ENCODE data around the gene TMEM273.

Gene TMEM273

GRCh38 chr10:49115015-49115795, 73.0 kb downstream of the TMEM273 start, which contains the start of gene VSTM4:
VSTM4 (minus strand) TSS chr10:49115522; CDS start chr10:49115485, 37 bp downstream.
- DNase-seq (ENCODE audit: low spot score) = no peak

GRCh38 chr10:49114718-49115014, 73.5 kb downstream of the TMEM273 start:
- no peak for DNase-seq (ENCODE audit: low spot score)

GRCh38 chr10:49113741-49114141, 74.5 kb downstream of the TMEM273 start:
- DNase-seq (ENCODE audit: low spot score) = no peak

GRCh38 chr10:49112851-49113250, 75.3 kb downstream of the TMEM273 start:
- DNase-seq (ENCODE audit: low spot score) = no peak

- DNase-seq (ENCODE audit: low spot score) = no peak
Observed at GRCh38 chr10:49112098-49112497, 76.1 kb downstream of the TMEM273 start.

GRCh38 chr10:49111320-49111698, 76.9 kb downstream of the TMEM273 start:
- DNase-seq (ENCODE audit: low spot score) = no peak

- no peak for DNase-seq (ENCODE audit: low spot score)
Observed at GRCh38 chr10:49110684-49111319, 77.4 kb downstream of the TMEM273 start.

- no peak for DNase-seq (ENCODE audit: low spot score)
Observed at GRCh38 chr10:49109669-49110340, 78.4 kb downstream of the TMEM273 start.

- no peak for DNase-seq (ENCODE audit: low spot score)
Observed at GRCh38 chr10:49108656-49109055, 79.5 kb downstream of the TMEM273 start.

GRCh38 chr10:49107887-49108267, 80.3 kb downstream of the TMEM273 start:
- no peak for DNase-seq (ENCODE audit: low spot score)

- no peak for DNase-seq (ENCODE audit: low spot score)
Observed at GRCh38 chr10:49107111-49107886, 80.9 kb downstream of the TMEM273 start.

- no peak for DNase-seq (ENCODE audit: low spot score)
Observed at GRCh38 chr10:49106451-49106850, 81.7 kb downstream of the TMEM273 start.

- DNase-seq (ENCODE audit: low spot score) = no peak
Observed at GRCh38 chr10:49105076-49105475, 83.1 kb downstream of the TMEM273 start.
